Mucosa of descending colon (tissue), 3 donors: ENCODE data around the gene CHST3. TPM values are rescaled to one million over a fixed set of nuclear protein-coding genes. Genes with fewer than 3 reads are reported as not detected.
"Not testable (repeated sequence)": the region's sequence is repeated elsewhere in the genome, so short reads cannot be mapped to it uniquely, and the experiment has no call there.

Source experiments
- ATAC-seq: fragments of 200-7000 bp; cut with Tn5 transposase; one replicate; pipeline ENCODE4 v1.9.1; 2020; ENCODE audit warnings: mild to moderate bottlenecking, moderate library complexity
- DNase-seq, 3 donors: peaks; one replicate each; pipeline ENCODE4 v3.0.0-alpha.2; 2020
- H3K36me3 ChIP-seq: fragments of 200-600 bp; one replicate; pipeline ENCODE4 v1.8.0; 2021; ENCODE audit warnings: low read depth, mild to moderate bottlenecking
- H3K4me1 ChIP-seq: fragments of 200-600 bp; one replicate; pipeline ENCODE4 v1.8.0; 2021; ENCODE audit warnings: low read depth, mild to moderate bottlenecking
- H3K4me3 ChIP-seq: fragments of 200-600 bp; one replicate; pipeline ENCODE4 v1.8.0; 2021; ENCODE audit warnings: mild to moderate bottlenecking
- H3K9me3 ChIP-seq: fragments of 200-600 bp; one replicate; pipeline ENCODE4 v1.8.0; 2021; ENCODE audit warnings: mild to moderate bottlenecking
- intact Hi-C, 2 donors: fragments of 100-400 bp; cut with DNase I in 1 of 2; cut with micrococcal nuclease in 1 of 2; formaldehyde crosslinking; loops; one replicate each; pipeline versions ENCODE4 v1.11.0 to v1.11.1; 2022; cut with DNase I, micrococcal nuclease
- total RNA-seq, 3 donors: library from RNA; stranded (reverse); fragmentation: NEBNext Ultra II Directional in 2 of 3; extraction: Animal tissue kit (Norgen Biotek cat#: 25700) in 2 of 3; gene quantifications; one replicate each; pipeline versions ENCODE4 v1.2.1 to v1.2.4, GENCODE V29; 2021 to 2023
- TF ChIP-seq, protein P1 (sequence below): fragments of 200-600 bp; IDR thresholded peaks from one replicate; pipeline ENCODE4 v1.8.0; 2022; ENCODE audit warnings: antibody characterized with exemption, mild to moderate bottlenecking
- donor health status: DM: no; HTN: no; CAD: no; lungs with moderate emphysema.
- donor health status: DM: no; HTN: no; CAD: no.
- donor health status: DM: no; HTN: yes; CAD: no.

Gene CHST3
- total RNA-seq, 3 donors from 2014 or later: 1.1 to 15.7 (median 3.1) TPM

DNA sequence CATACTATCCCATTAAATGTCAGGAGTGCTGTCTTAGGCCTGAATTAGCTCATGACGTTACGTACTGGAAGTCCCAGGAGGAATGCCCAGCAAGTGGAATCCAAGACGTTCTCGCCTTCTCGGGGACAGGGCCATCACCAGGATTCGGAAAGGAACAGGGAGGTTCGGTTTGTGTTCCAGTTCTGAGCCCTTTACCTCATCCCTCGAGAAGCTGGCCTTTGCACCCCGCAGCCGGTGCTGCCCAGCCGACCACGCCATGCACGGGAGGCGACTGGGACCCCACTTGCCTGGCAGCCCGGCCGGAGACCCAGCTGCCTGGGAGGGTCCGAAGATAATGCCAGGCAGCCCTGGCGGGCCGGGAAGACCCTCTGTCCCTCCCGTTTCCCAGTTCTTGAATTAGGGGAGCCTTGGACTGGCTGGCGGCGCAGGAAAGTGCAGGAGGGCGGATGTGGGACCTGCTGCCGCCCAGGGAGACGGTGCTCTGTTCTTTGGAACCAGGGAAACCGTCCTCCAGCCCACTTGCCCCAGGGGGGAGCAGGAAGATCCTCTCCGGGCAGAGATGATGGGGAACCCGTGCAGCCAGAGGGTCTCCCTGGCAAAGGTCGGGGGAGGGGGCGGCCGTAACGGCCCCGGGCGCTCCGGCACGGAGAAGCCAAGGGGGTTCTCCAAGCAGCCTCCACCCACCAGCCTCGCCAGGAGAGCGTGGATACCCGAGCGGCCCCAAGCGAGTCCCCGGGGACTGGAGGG is 671 bp upstream of the CHST3 start:
- ATAC-seq (no peak), DNase-seq (no peak)
- H3K4me1 ChIP-seq: peaks cover 4% of the 10 kb centered on the region
- H3K9me3 ChIP-seq: no peaks in the 10 kb centered on the region
- intact Hi-C loops: no loop called here
- no peak overlapping the region for H3K4me3 ChIP-seq
- no peaks in the 10 kb centered on the region for H3K36me3 ChIP-seq
- TF ChIP-seq, protein P1, sequence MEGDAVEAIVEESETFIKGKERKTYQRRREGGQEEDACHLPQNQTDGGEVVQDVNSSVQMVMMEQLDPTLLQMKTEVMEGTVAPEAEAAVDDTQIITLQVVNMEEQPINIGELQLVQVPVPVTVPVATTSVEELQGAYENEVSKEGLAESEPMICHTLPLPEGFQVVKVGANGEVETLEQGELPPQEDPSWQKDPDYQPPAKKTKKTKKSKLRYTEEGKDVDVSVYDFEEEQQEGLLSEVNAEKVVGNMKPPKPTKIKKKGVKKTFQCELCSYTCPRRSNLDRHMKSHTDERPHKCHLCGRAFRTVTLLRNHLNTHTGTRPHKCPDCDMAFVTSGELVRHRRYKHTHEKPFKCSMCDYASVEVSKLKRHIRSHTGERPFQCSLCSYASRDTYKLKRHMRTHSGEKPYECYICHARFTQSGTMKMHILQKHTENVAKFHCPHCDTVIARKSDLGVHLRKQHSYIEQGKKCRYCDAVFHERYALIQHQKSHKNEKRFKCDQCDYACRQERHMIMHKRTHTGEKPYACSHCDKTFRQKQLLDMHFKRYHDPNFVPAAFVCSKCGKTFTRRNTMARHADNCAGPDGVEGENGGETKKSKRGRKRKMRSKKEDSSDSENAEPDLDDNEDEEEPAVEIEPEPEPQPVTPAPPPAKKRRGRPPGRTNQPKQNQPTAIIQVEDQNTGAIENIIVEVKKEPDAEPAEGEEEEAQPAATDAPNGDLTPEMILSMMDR: no peak

DNA sequence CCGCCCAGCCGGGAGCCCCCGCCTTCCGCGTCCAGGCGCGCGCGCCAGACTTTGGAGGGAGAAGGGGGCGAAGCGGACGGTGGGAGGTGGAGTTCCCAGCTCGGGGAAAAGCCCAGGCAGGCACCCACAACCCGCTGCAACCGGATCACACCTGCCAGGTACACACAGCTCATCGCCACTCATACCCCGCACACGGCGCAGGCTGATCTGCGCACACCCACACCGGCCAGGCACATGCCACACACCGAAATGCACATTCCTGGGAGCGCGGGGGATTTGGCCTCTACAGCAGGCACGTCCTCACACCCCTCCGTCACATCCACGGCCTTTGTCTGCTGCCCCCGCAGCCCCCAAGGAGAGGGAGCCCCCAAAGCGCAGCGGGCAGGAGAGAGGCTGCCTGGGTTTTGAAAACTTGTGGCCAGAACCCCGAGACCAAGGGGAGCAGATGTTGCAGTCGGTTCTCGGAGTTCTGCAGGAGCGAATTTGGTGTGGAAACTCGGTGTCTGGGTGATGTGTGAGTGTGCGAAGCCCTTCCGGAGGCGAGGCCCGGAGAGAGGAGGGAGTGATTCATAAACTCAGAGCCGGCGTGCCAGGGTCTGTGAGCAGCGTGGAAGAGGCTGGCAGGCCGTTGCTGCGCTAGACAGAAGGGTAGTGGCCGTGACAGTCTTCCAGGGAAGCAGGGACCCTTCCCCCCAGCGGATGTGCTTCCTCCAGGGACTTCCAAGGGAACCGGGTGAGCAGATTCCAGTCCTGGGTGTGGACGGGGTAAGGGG is 734 bp downstream of the CHST3 start:
- TF ChIP-seq, protein P1: no peak
- intact Hi-C loops: no loop called here
- Histone ChIP-seq H3K36me3 (no peaks in the 10 kb centered on the region), H3K9me3 (no peaks in the 10 kb centered on the region), H3K4me3 (no peak overlapping the region), H3K4me1 (peaks cover 4% of the 10 kb centered on the region)
- ATAC-seq (peak; percentile 64), DNase-seq (peak; percentile 23 to 64 (median 41))

DNA sequence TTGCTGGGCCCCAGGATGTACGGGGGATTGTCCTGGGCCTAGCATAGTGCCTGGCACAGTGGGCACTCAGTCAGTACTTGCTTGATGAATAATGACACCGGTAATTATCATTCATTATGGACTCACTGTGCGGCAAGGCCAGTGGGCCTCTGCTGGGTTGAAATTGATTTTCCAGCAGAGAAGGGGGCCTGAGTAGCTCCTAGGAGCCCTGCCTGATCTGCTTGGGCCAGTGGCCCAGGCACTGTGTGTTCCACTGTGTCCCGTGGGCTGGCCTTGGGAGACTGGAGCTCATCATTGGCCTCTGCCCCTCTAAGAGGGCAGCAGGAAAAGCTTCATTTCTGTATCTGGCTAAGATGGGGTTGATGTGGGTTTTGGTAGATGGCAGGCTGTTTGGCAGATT is 1.4 kb downstream of the CHST3 start:
- Histone ChIP-seq H3K9me3 (no peaks in the 10 kb centered on the region), H3K4me3 (no peak overlapping the region), H3K4me1 (peaks cover 4% of the 10 kb centered on the region), H3K36me3 (no peaks in the 10 kb centered on the region)
- DNase-seq: no peak
- TF ChIP-seq, protein P1: no peak
- no peak for ATAC-seq
- intact Hi-C loops: no loop called here

DNA sequence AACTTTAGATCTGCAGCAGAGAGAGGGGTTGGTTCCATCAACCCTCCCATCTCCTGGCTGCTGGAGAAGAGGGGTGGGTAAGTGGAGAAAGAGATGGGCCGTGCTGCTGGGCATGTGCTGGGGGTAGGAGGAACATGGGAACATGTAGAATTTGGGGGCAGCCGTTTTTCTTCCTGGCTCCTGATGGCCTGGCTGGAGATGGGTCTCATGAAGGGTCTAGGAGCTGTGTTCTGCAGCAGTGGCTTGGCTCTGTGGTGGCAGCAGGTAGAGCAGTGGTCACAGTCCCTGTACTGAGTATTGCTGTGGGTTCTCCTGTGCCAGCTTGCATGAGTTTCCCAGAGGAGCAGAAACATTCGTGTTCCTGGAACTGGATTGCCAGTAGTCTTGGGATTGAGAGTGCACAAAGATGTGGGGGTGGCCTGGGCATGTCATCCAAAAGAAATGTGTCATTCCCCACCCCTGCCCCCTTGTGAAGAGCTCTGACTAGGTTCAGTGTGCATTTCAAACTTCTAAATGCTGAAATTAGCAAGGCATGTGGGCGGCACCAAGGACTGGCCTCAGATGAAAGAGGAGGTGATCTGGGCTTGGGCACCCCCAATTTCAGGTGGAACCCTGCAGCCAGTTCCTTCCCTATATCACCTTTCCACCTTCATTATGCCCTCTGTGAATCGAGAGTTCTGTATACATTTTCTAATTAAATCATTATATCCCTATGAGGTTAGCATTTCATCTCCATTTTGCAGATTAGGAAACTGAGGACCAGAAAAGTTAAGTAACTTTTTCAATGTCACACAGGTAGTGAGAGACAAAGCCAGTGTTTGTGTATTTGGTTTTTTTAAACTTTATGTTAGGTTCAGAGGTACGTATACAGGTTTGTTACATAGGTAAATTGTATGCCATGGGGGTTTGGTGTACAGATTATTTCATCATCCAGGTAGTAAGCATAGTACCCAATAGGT is 2.1 kb downstream of the CHST3 start:
- Histone ChIP-seq H3K4me1 (peaks cover 4% of the 10 kb centered on the region), H3K4me3 (no peak overlapping the region), H3K36me3 (no peaks in the 10 kb centered on the region), H3K9me3 (no peaks in the 10 kb centered on the region)
- intact Hi-C loops: no loop called here
- TF ChIP-seq, protein P1: no peak
- no peak for ATAC-seq
- DNase-seq: no peak

DNA sequence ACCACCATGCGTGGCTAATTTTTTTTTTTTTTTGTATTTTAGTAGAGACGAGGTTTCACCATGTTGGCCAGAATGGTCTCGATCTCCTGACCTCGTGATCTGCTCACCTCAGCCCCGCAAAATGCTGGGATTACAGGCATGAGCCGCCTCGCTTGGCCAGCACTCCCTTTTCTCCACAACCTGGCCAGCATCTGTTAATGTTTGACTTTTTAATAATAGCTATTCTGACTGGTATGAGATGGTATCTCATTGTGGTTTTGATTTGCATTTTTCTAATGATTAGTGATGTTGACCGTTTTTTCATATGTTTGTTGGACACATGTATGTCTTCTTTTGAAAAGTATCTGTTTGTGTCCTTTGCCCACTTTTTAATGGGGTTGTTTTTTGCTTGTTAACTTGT is 3.8 kb downstream of the CHST3 start:
- H3K36me3 ChIP-seq, ATAC-seq, H3K4me1 ChIP-seq, H3K9me3 ChIP-seq, DNase-seq, H3K4me3 ChIP-seq, intact Hi-C loops: not testable (repeated sequence)
